Measurements from ENCODE around the gene IRF2. TPM values are rescaled to one million over a fixed set of nuclear protein-coding genes. Genes with fewer than 3 reads are reported as not detected.

IRF2 gene
- total RNA-seq, 2 donors from 2014 or later: 48.1 to 61.7 TPM

GRCh38 chr4:184408021-184408683 lies 66.2 kb downstream of the IRF2 start:
- H3K4me3 Mint-ChIP-seq: peak overlapping the region; percentile 49
- H3K9me3 Mint-ChIP-seq: no peaks in the 10 kb centered on the region
- peaks cover 87% of the 10 kb centered on the region for H3K36me3 Mint-ChIP-seq (ENCODE audit: low read depth)
- peaks cover 45% of the 10 kb centered on the region for H3K4me1 Mint-ChIP-seq
- H3K27ac Mint-ChIP-seq: peak overlapping the region; percentile 86
- H3K27me3 Mint-ChIP-seq: no peaks in the 10 kb centered on the region
- ATAC-seq (replicated peaks): peak; percentile 84

- Mint-ChIP-seq H3K9me3 (no peaks in the 10 kb centered on the region), H3K27ac (peak overlapping the region; percentile 86), H3K4me3 (peak overlapping the region; percentile 12), H3K27me3 (no peaks in the 10 kb centered on the region), H3K36me3 (ENCODE audit: low read depth) (peaks cover 89% of the 10 kb centered on the region), H3K4me1 (peaks cover 50% of the 10 kb centered on the region)
- no peak for ATAC-seq (replicated peaks)
These were observed 67.4 kb downstream of the IRF2 start for GRCh38 chr4:184406958-184407391.

- H3K4me1 Mint-ChIP-seq: peaks cover 49% of the 10 kb centered on the region
These were observed 70.3 kb downstream of the IRF2 start for GRCh38 chr4:184404047-184404446.

GRCh38 chr4:184403384-184403781 lies 71.0 kb downstream of the IRF2 start:
- ATAC-seq (replicated peaks): no peak
- Mint-ChIP-seq H3K4me3 (no peak overlapping the region), H3K36me3 (ENCODE audit: low read depth) (peaks cover 100% of the 10 kb centered on the region), H3K9me3 (no peaks in the 10 kb centered on the region), H3K27me3 (no peaks in the 10 kb centered on the region), H3K27ac (peak overlapping the region; percentile 43), H3K4me1 (peaks cover 45% of the 10 kb centered on the region)

More at GRCh38 chr4:184404047-184404446, 70.3 kb downstream of the IRF2 start:
- Mint-ChIP-seq H3K27me3 (no peaks in the 10 kb centered on the region), H3K27ac (no peak overlapping the region), H3K4me3 (no peak overlapping the region), H3K36me3 (ENCODE audit: low read depth) (peaks cover 100% of the 10 kb centered on the region), H3K9me3 (no peaks in the 10 kb centered on the region)
- no peak for ATAC-seq (replicated peaks)

- H3K9me3 Mint-ChIP-seq: no peaks in the 10 kb centered on the region
- peaks cover 41% of the 10 kb centered on the region for H3K4me1 Mint-ChIP-seq
- H3K36me3 Mint-ChIP-seq (ENCODE audit: low read depth): peaks cover 100% of the 10 kb centered on the region
- no peak overlapping the region for H3K4me3 Mint-ChIP-seq
- ATAC-seq (replicated peaks): no peak
- no peaks in the 10 kb centered on the region for H3K27me3 Mint-ChIP-seq
- peak overlapping the region; percentile 43 for H3K27ac Mint-ChIP-seq
These were observed 71.5 kb downstream of the IRF2 start for GRCh38 chr4:184402740-184403383.

GRCh38 chr4:184402239-184402638 lies 72.1 kb downstream of the IRF2 start:
- Mint-ChIP-seq H3K36me3 (ENCODE audit: low read depth) (peaks cover 100% of the 10 kb centered on the region), H3K4me1 (peaks cover 40% of the 10 kb centered on the region), H3K9me3 (no peaks in the 10 kb centered on the region), H3K27ac (peak overlapping the region; percentile 29), H3K27me3 (no peaks in the 10 kb centered on the region), H3K4me3 (no peak overlapping the region)
- no peak for ATAC-seq (replicated peaks)

GRCh38 chr4:184401397-184402171 lies 72.8 kb downstream of the IRF2 start:
- Mint-ChIP-seq H3K36me3 (ENCODE audit: low read depth) (peaks cover 100% of the 10 kb centered on the region), H3K27ac (peak overlapping the region; percentile 69), H3K27me3 (no peaks in the 10 kb centered on the region), H3K4me1 (peaks cover 41% of the 10 kb centered on the region), H3K4me3 (no peak overlapping the region), H3K9me3 (no peaks in the 10 kb centered on the region)
- no peak for ATAC-seq (replicated peaks)

- no peak overlapping the region for H3K4me3 Mint-ChIP-seq
- peak overlapping the region; percentile 69 for H3K27ac Mint-ChIP-seq
- peaks cover 44% of the 10 kb centered on the region for H3K4me1 Mint-ChIP-seq
- H3K36me3 Mint-ChIP-seq (ENCODE audit: low read depth): peaks cover 100% of the 10 kb centered on the region
- ATAC-seq (replicated peaks): no peak
- no peaks in the 10 kb centered on the region for H3K27me3 Mint-ChIP-seq
- H3K9me3 Mint-ChIP-seq: no peaks in the 10 kb centered on the region
These were observed 73.5 kb downstream of the IRF2 start for GRCh38 chr4:184400891-184401290.

- H3K9me3 Mint-ChIP-seq: no peaks in the 10 kb centered on the region
- H3K27me3 Mint-ChIP-seq: no peaks in the 10 kb centered on the region
- peaks cover 100% of the 10 kb centered on the region for H3K36me3 Mint-ChIP-seq (ENCODE audit: low read depth)
- no peak overlapping the region for H3K4me3 Mint-ChIP-seq
- ATAC-seq (replicated peaks): peak; percentile 53
- H3K4me1 Mint-ChIP-seq: peaks cover 41% of the 10 kb centered on the region
- H3K27ac Mint-ChIP-seq: peak overlapping the region; percentile 69
These were observed 73.9 kb downstream of the IRF2 start for GRCh38 chr4:184400375-184400870.

- H3K4me1 Mint-ChIP-seq: peaks cover 42% of the 10 kb centered on the region
- H3K4me3 Mint-ChIP-seq: no peak overlapping the region
- peak overlapping the region; percentile 8 for H3K27ac Mint-ChIP-seq
- no peak for ATAC-seq (replicated peaks)
- H3K36me3 Mint-ChIP-seq (ENCODE audit: low read depth): peaks cover 100% of the 10 kb centered on the region
- H3K9me3 Mint-ChIP-seq: no peaks in the 10 kb centered on the region
- no peaks in the 10 kb centered on the region for H3K27me3 Mint-ChIP-seq
These were observed 74.8 kb downstream of the IRF2 start for GRCh38 chr4:184399512-184399908.

GRCh38 chr4:184398741-184399511 lies 75.4 kb downstream of the IRF2 start:
- no peak overlapping the region for H3K4me3 Mint-ChIP-seq
- no peak overlapping the region for H3K27ac Mint-ChIP-seq
- H3K27me3 Mint-ChIP-seq: no peaks in the 10 kb centered on the region
- H3K36me3 Mint-ChIP-seq (ENCODE audit: low read depth): peaks cover 100% of the 10 kb centered on the region
- H3K9me3 Mint-ChIP-seq: no peaks in the 10 kb centered on the region
- no peak for ATAC-seq (replicated peaks)
- H3K4me1 Mint-ChIP-seq: peaks cover 46% of the 10 kb centered on the region

- peaks cover 100% of the 10 kb centered on the region for H3K36me3 Mint-ChIP-seq (ENCODE audit: low read depth)
- H3K27ac Mint-ChIP-seq: peak overlapping the region; percentile 54
- ATAC-seq (replicated peaks): no peak
- no peak overlapping the region for H3K4me3 Mint-ChIP-seq
- H3K9me3 Mint-ChIP-seq: no peaks in the 10 kb centered on the region
- no peaks in the 10 kb centered on the region for H3K27me3 Mint-ChIP-seq
- peaks cover 36% of the 10 kb centered on the region for H3K4me1 Mint-ChIP-seq
These were observed 76.7 kb downstream of the IRF2 start for GRCh38 chr4:184397516-184398163.

GRCh38 chr4:184396570-184397515 lies 77.5 kb downstream of the IRF2 start:
- ATAC-seq (replicated peaks): peak; percentile 49
- Mint-ChIP-seq H3K27ac (peak overlapping the region; percentile 54), H3K9me3 (no peaks in the 10 kb centered on the region), H3K4me1 (peaks cover 33% of the 10 kb centered on the region), H3K36me3 (ENCODE audit: low read depth) (peaks cover 100% of the 10 kb centered on the region), H3K27me3 (no peaks in the 10 kb centered on the region), H3K4me3 (no peak overlapping the region)
